ENCODE data around the gene EML1.
"Not testable (repeated sequence)": the region's sequence is repeated elsewhere in the genome, so short reads cannot be mapped to it uniquely, and the experiment has no call there.

The EML1 gene

DNA sequence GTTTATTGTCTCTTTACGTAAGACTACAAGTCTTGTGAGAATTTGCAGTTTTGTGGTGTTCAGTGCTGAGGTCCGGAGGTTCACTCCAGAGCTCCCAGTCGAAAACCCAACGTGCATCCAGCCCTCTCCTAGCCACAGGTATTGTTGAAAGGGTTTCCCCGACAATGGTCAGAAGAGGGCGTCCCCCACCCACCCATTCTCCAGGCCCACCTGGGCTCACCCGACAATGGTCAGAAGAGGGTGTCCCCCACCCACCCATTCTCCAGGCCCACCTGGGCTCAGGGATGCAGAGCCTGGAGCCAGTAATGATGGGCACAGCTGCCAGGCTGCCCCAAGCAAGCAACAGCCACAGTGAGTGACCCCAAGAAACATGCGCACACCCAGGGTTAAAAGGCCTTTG, 145.2 kb downstream of the EML1 start:
- DNase-seq (ENCODE audit: low read depth) = no peak

DNA sequence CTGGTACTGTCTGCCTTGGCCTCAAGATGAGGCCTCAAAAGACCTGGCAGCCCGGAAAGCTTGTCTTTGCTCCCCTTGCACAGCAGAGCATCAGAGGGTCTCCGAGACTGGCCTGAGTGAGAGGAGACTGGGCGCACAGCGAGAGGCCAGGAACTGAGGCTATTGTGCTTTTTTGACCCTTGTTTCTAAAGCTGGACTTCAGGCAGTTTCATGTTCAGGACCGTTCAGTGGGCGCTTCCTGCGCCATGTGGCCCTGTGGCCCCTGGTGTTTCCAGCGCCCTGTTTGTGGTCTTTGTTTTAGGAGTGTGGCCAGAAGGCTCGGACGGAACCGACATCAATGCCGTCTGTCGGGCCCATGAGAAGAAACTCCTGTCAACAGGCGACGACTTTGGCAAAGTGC, 145.7 kb downstream of the EML1 start:
- DNase-seq (ENCODE audit: low read depth) = no peak

DNA sequence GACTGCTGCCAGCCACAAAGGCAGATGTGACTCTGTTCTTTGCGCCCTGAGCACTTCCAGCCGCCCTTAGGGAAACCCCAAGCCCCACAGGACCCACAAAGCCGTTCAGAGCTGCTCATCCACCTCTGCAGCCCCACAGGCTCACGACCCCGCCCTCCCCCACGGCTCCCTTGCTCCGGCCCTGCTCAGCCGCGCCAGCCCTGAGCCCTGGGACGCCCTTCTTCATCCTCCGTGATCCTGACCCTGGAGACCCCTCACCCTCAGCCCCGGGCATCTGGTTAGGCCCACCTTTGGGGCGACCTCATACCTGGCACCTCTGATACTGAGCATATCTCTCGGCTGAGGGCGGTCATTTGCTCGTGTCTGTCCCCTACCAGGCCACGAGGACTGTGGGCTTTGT, 146.2 kb downstream of the EML1 start:
- no peak for DNase-seq (ENCODE audit: low read depth)

DNA sequence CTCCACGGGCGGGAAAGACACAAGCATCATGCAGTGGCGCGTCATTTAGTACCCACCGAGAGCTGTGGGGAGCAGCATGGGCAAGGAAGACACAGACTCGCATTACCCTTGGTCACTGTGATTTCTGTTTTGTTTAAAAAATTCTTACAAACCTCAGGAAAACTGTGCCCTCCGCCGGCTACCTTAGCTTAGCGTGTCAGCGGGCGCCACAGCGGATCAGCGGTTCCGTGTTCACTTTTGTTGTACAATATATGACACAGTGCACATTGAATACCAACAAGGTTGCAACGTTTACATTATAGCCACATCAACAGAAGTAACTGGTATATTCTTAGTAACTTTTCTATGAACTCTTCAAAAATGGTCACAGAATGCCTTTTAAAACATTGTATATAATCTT, 146.9 kb downstream of the EML1 start:
- DNase-seq (ENCODE audit: low read depth) = no peak

DNA sequence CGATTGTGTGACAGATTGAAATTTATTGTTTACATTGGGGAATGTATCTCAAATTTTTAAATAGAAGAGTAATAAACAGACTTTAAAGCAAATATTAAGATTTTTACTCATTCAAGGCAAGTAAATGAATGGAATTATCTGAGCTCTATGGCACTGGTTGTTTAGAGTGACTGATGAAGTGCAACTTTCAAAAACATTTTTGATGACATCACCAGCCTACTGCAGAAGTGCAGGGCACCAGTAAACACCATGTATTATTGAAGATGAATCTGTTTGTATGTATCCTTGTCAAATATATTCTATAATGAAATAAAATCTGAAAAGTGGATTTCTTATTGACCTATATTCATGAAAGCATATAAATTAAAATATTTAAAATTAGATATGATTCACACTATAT, 148.0 kb downstream of the EML1 start:
- DNase-seq (ENCODE audit: low read depth) = no peak

DNA sequence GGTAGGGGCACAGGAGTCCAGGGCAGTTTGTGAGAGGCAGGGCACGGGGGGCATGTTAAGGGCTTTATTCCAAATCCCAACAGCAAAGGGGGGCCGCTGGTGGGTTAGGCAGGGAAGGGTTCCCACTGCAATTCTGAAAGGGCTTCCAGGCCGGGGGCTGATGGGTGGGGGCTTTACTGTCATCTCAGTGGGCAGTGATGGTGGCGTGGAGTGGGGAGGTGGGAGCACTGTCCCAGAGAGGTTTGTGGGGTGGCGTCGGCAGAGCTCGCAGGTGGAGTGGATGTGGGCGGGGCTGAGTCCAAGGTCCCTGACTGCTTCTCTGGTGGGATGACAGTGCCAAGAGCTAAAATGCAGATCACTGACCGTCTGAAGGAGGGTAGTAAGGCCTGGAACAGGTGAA, 150.4 kb downstream of the EML1 start:
- no peak for DNase-seq (ENCODE audit: low read depth)

DNA sequence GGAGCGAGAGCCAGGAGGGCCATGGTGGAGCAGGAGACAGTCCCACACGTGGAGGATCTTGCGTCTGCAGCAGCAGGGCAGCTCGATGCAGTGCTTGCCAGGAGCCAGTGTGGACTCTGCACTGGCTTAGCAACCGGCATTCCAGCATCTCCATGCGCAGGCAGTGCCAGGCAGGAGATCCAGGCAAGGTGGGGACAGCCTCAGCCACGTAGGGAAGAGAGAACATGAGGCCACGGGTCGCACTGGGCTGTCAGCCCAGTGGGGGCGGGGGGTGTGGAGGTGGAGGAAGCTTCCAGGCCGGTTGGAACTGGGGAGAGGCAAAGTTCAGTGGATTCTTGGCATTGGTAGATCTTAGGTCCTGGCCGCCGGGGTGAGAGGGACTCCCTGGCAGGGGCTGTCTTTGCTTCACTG, 151.0 kb downstream of the EML1 start:
- DNase-seq (ENCODE audit: low read depth) = no peak

DNA sequence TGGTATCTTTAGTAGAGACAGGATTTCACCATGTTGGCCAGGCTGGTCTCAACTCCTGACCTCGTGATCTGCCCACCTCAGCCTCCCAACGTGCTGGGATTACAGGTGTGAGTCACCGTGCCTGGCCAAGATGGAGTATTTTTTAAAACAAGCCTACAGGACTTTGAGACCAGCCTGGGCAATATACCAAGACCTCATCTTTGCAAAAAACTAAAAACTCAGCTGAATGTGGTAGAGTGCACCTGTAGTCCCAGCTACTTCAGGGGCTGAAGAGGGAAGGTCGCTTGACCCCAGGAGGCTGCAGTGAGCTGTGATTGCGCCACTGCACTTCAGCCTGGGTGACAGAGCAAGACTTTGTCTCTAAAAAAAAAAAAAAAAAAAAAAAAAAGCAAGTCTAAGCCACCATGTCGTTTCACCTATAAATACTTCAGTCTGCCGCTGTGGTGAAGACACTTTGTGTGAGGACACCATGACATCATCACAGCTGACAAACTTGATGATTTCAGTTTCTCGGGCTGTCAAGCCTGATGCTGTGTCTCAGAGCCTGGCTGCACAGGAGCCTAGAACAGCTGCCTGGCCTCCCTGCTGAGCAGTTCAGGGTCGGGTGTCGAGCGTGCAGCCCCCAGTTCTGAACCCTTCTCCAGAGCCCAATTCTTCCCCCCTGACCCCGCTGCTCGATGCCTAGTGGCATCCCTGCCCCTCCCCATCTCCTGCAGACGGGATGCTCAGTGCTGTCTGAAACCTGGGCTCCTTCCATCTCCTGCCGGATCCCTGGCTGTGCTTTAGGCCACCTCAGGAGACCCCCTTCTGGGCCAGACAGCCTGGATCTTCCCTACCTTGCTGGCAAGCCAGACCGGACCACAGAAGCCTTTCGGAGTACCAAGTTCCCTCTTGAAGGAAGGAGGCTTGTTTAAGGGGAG, 152.8 kb downstream of the EML1 start:
- no peak for DNase-seq (ENCODE audit: low read depth)

DNA sequence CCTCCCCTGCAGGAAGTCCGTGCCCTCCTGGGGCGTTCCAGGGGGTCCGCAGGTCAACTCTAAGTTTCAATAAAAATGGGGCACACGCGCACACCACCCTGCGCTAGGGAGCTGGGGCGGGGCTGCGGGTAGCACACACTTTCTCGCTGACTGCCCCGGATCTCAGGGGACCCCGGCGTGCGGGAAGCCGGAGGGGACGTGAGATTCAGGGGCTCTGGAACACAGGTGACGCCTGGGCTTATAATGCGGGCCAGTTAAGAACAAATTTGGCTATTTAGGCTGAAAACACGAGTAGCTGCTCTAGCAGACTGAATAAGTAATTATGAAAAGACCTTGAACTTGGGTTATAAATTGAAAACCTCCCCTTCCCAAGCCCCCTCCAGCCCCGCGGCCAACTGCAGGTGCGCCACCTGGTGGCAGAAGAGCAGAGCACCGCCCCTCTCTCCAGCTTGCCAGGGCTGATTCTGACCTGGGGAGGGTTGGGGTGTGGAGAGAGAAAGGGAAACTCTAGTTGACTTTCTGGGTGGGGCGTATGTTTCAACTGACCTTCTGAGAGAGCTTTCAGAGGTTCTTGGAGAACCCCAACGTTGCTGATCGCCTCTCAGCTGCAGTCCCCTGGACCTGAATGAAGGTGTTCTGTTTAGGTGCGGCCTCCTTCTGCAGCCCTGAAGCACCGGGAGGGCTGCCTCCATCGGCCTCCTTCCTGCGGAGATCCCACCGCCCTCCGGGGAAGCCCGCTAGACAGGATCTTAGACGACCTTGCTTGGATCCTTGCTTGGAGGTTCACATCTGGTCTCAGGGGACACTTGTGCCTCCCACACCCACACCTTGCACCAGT, 153.7 kb downstream of the EML1 start:
- DNase-seq (ENCODE audit: low read depth) = no peak

DNA sequence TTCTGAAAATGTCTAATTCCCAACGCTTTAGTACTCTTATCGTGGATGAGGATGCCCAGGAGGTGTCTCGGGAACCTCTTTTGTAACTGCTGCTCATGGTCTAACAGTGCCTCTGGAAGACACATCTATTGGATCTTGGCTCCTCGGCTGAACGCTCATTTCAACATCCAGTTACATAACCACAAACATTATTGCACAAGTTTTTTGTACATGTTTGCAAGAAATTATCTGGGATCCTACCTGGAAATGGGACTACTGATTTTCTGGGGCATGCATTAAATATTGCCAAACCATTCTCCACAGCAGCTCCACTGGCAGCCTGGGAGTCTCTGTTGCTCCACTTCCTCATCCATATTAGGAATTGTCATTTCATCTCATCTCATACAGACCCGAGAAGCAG, 154.5 kb downstream of the EML1 start:
- no peak for DNase-seq (ENCODE audit: low read depth)

DNA sequence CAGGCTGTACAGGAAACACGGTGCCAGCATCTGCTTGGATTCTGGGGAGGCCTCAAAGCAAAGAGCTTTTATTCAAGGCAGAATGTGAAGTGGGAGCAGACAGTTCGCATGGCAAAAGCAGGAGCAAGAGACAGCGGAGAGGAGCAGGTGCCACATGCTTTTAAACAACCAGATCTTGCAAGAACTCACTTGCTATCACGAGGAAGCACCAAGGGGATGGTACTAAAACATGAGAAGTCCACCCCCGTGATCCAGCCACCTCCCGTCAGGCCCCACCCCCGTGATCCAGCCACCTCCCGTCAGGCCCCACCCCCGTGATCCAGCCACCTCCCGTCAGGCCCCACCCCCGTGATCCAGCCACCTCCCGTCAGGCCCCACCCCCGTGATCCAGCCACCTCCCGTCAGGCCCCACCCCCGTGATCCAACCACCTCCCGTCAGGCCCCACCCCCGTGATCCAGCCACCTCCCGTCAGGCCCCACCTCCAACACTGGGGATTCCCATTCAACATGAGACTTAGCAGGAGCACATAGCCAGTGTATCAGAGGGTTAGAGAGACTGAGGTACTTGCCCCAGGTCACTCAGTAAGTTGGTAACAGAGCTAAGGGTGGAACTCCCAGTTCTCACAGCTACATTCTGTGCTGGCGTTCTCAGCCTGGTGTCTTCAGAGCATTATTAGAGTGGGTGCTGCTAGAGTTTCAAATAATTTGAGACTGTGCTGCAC, 156.0 kb downstream of the EML1 start:
- not testable (repeated sequence) for DNase-seq (ENCODE audit: low read depth)

DNA sequence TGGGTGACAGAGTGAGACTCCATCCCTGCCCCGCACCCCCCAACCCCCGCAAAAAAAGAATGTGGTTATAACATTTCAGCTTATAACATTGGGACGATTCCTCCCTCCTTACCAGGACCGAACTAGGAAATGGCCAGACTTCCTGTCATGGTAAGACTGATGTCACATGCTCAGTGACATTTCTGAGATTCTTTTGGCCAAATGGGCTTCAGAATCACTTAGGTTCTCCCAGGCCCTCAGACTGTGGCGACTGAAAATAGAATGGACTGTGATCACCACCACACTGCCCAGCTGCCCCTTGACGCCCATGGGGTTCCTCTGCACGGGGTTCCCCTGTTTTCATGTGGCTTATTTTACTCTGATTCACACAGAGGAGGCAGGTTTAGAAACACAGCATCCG, 157.0 kb downstream of the EML1 start:
- DNase-seq (ENCODE audit: low read depth) = no peak

DNA sequence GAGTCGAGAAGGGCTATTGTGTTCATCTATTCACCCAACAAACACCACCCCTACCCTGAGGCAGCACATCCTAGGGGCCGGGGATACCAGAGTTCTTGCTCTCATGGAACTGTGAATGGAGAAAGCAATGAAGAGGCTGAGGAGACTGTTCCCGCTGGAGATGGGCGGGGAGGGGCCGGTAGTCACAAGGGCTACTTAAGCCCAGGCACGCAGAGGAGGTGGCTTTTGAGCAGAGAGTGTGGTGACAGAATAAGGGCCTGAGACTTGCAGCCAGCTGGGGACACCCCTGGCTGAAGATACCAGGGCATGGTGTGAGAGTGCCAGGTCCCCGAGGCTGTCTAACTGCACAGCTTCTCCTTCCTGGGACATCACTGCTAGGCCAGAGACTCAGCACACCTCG, 157.9 kb downstream of the EML1 start:
- no peak for DNase-seq (ENCODE audit: low read depth)

DNA sequence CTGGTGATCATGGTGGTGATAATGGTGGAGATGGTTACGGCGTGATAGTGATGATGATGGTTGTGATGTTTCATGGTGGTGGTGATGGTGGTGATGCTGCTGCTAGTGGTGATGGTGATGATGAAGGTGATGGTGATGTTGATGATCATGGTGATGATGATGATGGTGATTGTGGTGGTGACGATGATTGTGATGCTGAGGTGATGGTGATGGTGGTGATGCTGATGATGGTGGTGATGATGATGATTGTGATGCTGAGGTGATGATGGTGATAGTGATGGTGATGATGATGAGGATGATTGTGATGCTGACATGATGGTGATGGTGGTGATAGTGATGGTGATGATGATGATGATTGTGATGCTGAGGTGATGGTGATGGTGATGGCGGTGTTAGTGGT, 158.8 kb downstream of the EML1 start:
- DNase-seq (ENCODE audit: low read depth) = no peak

DNA sequence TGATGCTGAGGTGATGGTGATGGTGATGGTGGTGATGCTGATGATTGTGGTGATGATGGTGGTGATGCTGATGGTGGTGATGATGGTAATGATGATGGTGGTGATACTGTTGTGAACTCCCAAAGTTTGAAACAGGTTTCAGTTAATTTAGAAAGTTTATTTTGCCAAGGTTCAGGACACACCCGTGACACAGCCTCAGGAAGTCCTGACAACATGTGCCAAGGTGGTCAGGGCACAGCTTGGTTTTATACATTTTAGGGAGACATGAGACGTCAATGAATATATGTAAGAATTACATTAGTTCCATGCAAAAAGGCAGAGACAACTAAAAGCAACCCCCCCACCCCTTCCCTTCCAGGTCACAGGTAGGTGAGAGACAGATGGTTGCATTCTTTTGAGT, 159.2 kb downstream of the EML1 start:
- DNase-seq (ENCODE audit: low read depth) = no peak

DNA sequence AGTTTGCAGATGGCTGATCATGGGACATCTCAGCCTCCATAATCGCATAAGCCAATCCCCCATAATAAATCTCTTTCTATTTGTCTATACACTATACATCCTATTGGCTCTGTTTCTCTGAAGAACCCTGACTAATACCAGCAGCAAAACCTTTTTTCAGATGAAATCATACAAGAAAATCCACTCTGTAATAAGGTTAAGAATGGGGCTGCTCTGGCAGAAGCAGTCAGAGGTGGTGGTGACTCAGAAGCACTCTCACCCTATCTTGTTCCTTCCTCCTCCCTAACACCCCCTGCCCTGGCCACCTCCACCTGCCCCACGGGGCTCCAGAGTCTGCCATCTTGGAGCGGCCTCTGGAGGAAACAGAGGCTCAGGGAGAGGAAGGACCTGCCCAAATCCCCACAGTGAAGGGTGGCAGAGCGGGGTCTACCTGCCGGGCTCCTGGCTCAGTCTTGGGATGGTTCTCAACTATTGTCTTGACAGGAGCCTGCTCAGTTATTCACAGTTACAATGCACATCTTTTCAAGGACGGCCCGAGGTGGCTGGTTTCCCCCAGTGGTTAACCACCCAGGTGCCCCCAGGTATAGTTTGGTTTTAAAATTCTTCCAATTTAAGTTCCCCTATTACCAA, 162.7 kb downstream of the EML1 start:
- no peak for DNase-seq (ENCODE audit: low read depth)

DNA sequence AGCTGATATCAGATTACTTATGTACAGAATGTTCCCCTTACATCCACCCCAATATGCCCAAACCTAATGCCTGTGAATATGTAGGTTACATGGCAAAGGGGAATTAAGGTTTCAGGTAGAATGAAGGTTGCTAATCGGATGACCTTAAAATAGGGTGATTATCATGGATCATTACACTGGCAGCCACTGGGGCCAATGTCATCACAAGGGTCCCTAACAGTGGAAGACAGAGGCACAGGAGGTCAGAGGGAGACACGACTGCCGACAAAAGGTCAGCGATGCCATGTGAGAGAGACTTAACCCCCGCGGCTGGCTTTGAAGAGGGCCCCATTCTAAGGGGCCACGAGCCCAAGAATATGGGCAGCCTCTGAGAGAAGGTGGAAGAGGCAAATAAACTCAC, 165.2 kb downstream of the EML1 start:
- DNase-seq (ENCODE audit: low read depth) = no peak

DNA sequence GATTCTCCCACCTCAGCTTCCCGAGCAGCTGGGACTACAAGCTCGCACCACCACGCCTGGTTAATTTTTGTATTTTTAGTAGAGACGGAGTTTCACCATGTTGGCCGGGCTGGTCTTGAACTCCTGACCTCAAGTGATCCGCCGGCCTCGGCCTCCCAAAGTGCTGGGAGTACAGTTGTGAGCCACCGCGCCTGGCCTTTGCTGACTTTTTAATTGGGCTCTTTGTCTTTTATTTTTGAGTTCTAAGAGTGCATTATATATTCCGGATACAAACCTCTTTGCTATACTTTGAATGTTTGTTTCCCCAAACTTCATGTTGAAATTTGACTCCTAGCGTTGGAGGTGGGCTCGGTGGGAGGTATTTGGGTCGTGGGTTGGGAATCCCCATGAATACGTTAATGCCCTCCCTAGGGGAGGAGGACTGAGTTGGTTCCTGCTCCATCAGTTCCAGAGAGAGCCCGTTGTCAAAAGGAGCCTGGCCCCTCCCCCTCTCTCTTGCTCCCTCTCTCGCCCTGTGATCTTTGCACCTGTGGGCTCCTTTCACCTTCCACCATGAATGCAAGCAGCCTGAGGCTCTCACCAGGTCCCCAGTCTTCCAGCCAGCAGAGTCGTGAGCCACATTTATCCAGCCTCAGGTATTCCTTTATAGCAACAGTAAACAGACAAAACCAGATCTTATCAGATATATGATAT, 168.8 kb downstream of the EML1 start:
- DNase-seq (ENCODE audit: low read depth) = no peak

DNA sequence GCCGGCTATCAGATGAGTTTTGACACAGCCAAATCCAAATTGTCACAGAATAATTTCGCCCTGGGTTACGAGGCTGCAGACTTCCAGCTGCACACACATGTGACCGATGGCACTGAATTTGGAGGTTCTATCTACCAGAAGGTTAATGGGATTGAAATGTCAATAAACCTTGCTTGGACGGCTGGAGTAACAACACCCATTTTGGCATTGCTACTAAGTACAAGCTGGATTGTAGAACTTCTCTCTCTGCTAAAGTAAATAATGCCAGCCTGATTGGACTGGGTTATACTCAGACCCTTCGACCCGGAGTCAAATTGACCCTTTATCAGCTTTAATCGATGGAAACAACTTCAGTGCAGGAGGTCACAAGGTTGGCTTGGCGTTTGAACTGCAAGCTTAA, 171.8 kb downstream of the EML1 start:
- DNase-seq (ENCODE audit: low read depth) = no peak

DNA sequence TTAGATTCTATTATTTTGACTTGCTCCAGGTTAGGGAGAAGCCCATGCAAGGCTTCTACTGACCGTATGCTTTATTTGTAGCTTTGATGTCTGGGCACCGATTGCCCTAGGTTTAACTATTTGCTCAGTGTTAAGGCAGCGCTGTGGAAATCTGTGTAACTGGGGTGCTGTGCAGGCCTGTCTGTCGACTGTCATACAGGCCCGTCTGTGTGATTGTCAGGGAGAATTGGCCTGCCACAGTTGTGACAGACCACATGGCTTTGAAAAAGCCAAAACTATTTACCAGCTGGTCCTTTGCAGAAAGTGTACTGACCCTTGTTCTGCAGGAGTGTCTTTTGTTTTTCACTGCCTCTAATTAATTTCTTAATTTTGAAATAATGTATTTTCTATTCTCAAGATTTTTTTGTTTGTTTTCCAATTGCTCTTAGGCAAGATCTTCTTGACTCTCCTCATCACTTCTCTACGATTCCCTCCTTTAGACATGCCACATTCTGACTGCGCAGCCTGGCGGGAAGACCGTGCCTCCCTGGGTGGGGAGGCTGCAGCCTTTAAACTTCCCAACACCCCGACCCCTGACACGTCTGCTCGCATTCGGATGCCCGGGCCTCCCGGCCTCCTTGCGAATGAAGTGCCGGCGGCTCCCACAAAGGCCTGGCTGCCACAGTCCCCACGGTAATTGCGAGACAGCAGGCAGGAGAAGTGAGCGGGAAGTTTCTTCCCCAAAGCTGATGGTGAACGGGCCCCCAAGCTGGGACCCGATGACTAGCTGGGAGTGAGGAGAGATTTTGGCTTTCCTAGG, 173.0 kb downstream of the EML1 start:
- DNase-seq (ENCODE audit: low read depth) = no peak

DNA sequence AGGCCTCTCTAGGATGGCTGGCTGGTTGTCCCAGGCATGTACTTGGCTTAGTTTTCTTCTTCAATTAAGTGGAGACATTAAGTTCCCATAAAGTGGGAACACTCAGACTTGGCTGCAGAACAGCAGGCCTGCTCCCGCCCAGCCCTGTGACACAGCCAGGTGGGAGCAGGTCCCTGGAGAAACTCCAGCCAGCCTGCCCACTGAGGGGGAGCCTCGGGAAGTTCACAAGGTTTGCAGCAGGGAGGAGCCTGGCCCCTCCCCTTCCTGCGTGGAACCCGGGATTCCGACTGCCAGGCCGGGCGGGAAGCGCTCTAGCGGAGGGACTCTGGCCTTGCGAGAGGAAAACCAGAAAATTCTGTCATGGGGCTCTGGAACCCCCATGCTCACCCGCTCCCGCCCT, 173.7 kb downstream of the EML1 start:
- DNase-seq (ENCODE audit: low read depth) = no peak
